NOMO-1 treated with DMSO at 0.1 percent for 48 hours (cell line): ENCODE measurements around the gene IHH.

Experiments
- DNase-seq: peaks from one replicate; lab custom pipeline; 2025; ENCODE audit not compliant: unreplicated experiment; lab: John Stamatoyannopoulos, UW

The IHH gene

GRCh38 chr2:219020604-219021365 is 39.9 kb downstream of the IHH start:
- DNase-seq: no peak

DNA sequence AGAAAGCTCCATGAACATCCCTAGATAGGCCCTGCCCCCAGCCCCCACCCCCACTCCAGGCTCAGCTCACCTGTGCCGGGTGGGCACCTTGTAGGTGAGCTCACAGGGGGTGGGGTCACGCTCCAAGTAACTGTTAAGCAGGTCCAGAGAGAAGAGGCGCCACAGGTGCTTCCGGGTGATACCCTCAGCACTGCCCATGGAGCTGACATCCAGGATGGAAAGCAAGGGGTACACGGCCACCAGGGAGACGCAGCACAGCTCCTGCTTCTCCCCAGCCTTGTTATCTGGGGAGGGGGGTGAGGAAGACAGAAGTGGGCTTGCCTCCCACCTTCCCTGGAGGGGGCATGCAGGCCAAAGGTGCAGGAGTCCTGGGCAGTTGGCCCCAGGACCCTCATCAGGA is 41.3 kb downstream of the IHH start:
- DNase-seq: no peak

- DNase-seq: no peak
Measured at GRCh38 chr2:219018726-219019125, 42.0 kb downstream of the IHH start.

DNA sequence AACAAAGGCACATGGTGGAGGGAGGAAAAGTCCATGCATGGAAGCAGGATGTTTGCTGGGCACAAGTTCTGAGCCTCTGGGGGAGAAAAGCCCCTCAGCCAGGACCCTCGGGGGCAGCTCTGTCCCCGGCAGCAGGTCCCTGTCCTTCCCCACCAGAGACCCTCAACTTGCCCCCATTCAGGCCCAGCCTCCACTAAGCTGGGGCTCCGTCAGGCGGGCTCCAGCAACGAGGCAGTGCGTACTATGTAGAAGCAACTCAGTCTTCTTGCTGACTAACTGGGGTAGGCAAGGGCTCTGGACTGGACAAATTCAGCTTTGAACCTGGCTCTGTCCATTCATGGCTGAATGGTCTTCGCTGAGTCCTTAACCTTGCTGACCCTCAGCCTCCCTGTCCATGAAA is 42.4 kb downstream of the IHH start:
- DNase-seq: no peak

- no peak for DNase-seq
Measured at GRCh38 chr2:219017201-219017931, 43.4 kb downstream of the IHH start.

- DNase-seq: no peak
Measured at GRCh38 chr2:219016721-219017120, 44.0 kb downstream of the IHH start.

DNA sequence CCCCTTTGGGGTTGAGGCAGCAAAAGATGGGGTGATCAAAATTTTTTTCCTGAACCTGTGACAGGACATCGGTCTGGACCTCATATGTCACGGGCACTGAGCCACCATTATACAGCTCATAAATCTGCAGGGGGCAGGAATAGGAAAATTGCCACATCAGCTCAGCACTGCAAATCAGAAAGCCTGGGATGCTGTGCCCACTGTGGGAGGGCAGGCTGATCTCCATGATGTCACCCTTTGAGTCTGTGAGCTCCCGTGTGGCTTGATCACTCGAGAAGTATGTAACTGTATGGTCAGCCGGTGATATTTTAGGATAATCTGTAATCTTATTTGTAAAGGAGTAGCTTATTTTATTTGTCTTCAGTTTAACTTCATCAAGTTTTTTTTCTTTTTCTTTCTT is 49.8 kb downstream of the IHH start:
- no peak for DNase-seq

GRCh38 chr2:219010162-219010756 is 50.5 kb downstream of the IHH start:
- no peak for DNase-seq

- DNase-seq: no peak
Measured at GRCh38 chr2:219009294-219009693, 51.4 kb downstream of the IHH start.
